ENCODE data around the gene EVC.
"Not testable (repeated sequence)": the region's sequence is repeated elsewhere in the genome, so short reads cannot be mapped to it uniquely, and the experiment has no call there.

Gene EVC

DNA sequence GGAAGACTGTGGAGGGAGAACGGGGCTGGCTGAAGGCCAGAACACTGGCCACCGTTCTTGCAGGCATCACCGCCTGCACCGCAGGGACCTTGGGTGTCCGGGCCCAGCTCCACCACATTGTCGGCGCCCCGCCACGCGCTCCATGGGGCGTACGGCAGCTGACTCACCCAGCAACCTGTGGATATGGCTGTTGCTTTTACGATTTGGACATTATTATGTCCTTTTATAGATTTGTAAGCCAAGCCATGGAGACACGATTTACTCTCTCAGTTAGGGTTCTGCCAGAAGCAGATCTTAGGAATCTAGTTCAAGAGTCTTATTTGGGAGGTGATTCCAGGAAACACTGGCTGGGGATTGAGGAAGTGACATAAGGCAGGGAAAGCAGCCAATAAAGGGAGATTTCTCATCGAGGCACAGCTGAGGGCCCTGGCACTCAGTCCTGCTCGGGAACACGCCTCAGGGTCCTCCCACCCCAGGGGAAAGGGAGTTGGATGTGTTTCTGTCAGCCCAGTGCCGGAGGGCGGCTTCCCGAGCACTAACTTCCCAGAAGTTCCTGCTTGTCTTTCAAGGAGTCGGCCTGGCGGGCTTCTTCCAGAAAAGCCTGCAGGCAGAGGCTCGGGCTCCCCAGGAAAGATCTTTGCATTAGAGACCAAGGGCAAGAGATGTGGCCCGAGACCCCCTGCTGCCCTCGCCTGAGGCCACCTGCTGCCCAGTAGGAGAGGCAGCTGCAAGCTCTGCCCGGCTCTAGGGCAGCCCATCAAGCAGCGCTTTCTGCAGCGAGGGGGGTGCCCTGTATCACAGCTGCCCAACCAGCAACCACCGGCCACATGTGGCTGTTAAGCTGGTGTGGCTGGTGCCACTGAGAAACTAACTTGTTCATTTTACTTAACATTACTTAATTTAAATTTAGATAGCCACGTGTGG, 129.0 kb downstream of the EVC start:
- DNase-seq (ENCODE audit: low read depth in 2 of 2, low spot score in 1 of 2) = no peak

- no peak for DNase-seq (ENCODE audit: low read depth in 2 of 2, low spot score in 1 of 2)
These were observed 131.5 kb downstream of the EVC start for GRCh38 chr4:5842456-5842855.

GRCh38 chr4:5843573-5844530, 132.9 kb downstream of the EVC start:
- no peak for DNase-seq (ENCODE audit: low read depth in 2 of 2, low spot score in 1 of 2)

- DNase-seq (ENCODE audit: low read depth in 2 of 2, low spot score in 1 of 2) = no peak
These were observed 134.3 kb downstream of the EVC start for GRCh38 chr4:5845035-5845905.

- DNase-seq (ENCODE audit: low read depth in 2 of 2, low spot score in 1 of 2) = no peak
These were observed 140.8 kb downstream of the EVC start for GRCh38 chr4:5851637-5852301.

- DNase-seq (ENCODE audit: low read depth in 2 of 2, low spot score in 1 of 2) = no peak
These were observed 141.7 kb downstream of the EVC start for GRCh38 chr4:5852523-5853202.

GRCh38 chr4:5854929-5855328, 143.9 kb downstream of the EVC start:
- no peak for DNase-seq (ENCODE audit: low read depth in 2 of 2, low spot score in 1 of 2)

- not testable (repeated sequence) for DNase-seq (ENCODE audit: low read depth in 2 of 2, low spot score in 1 of 2)
These were observed 145.4 kb downstream of the EVC start for GRCh38 chr4:5856362-5856761.

- no peak for DNase-seq (ENCODE audit: low read depth in 2 of 2, low spot score in 1 of 2)
These were observed 146.2 kb downstream of the EVC start for GRCh38 chr4:5857199-5857598.

- DNase-seq (ENCODE audit: low read depth in 2 of 2, low spot score in 1 of 2) = no peak
These were observed 147.2 kb downstream of the EVC start for GRCh38 chr4:5858020-5858769.

- no peak for DNase-seq (ENCODE audit: low read depth in 2 of 2, low spot score in 1 of 2)
These were observed 152.6 kb downstream of the EVC start for GRCh38 chr4:5863461-5864113.
